NCI-H460 (cell line): ENCODE data around the gene SPINT4. TPM values are rescaled to one million over a fixed set of nuclear protein-coding genes. Genes with fewer than 3 reads are reported as not detected.
"Not testable (repeated sequence)": the region's sequence is repeated elsewhere in the genome, so short reads cannot be mapped to it uniquely, and the experiment has no call there.

ENCODE experiments used
- DNase-seq: peaks from one replicate; pipeline ENCODE4 v3.0.0-alpha.2; 2016; ENCODE audit warnings: low read depth; ENCODE audit errors: extremely low read depth
- small RNA-seq, 2 experiments: library from RNA; depleted of rRNA; stranded (forward); fragments of <200 nt; gene quantifications; one replicate each; pipeline ENCODE3, GENCODE V24; 2014
- total RNA-seq: library from RNA; depleted of rRNA; stranded (reverse); fragments of >200 nt; shearing (Covaris generic); gene quantifications from 2 replicates; pipeline ENCODE4 v1.2.3, GENCODE V29; 2014; rRNA removed

SPINT4 gene
- total RNA-seq, 1 experiment from 2014 or later, result not detected

DNA sequence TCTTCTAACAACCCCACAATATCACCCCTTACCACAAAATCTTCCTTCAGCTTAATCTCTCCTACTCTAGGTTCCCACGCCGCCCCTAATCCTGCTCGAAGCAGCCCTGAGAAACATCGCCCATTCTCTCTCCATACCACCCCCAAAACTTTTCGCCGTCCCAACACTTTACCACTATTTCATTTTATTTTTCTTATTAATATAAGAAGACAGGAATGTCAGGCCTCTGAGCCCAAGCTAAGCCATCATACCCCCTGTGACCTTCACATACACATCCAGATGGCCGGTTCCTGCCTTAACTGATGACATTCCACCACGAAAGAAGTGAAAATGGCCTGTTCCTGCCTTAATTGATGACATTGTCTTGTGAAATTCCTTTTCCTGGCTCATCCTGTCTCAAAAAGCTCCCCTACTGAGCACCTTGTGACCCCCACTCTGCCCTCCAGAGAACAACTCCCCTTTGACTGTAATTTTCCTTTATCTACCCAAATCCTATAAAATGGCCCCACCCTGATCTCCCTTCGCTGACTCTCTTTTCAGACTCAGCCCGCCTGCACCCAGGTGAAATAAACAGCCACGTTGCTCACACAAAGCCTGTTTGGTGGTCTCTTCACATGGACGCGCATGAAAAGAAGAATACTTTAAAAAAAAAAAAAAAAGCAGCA is 42.6 kb downstream of the SPINT4 start:
- not testable (repeated sequence) for DNase-seq

DNA sequence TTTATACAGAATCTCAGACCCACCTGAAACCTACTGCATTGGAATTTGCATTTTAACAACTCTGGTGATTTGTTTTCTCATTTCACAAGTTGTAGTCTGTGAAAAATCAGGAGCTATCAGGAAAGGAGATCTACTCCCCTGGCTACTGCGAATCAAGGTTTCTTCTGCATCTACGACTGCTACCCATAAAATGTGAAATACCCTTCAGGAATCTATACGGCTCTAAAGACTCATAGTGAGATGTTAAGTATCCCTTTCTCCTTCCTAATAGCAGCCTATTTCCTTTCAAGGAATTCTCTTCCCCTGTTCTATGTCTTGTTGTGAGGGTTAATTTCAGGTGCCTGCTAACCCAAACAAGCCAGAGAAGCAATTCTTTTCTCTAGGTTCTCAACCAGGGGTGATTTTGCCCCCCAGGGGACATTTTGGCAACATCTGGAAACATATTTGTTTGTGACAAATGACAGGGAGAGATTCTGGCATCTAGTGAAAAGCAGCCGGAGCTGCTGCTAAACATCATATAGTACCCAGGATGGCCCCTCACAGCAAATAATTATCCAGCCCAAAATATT is 43.2 kb downstream of the SPINT4 start:
- DNase-seq, result no peak

DNA sequence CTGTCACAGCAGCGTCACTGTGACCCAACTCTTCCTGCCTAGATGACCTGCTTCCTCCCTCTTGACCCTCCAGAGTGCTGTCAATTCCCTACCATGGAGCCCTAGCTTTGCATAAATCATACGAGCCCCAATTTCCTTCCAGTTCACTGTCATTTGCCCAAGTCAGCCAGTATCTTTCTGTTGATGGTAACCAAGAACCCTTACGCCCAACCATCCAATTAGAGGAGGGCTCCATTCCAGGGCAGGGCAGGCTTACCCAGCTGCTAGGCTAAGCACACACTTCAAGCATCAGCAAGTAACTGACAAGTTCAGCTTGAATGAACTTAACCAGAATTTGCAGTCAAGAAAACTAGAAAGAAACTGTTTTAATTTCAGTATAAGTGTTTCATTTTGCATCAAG is 43.8 kb downstream of the SPINT4 start:
- DNase-seq, result no peak

DNA sequence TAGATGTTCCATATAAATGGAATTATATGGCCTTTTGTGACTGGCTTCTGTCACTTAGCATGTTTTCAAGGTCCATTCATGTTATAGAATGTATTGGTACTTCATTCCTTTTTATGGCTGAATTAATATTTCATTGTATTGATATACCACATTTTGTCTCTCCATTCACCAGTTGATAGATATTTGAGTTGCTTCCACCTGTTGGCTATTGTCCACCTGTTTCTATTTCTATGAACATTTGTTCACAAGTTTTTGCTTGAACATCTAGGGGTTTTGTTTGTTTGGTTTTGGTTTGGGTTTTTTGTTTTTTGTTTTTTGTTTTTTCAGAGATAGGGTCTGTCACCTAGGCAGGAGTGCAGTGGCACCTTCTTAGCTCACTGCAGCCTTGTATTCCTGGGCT is 46.3 kb downstream of the SPINT4 start:
- no peak for DNase-seq

DNA sequence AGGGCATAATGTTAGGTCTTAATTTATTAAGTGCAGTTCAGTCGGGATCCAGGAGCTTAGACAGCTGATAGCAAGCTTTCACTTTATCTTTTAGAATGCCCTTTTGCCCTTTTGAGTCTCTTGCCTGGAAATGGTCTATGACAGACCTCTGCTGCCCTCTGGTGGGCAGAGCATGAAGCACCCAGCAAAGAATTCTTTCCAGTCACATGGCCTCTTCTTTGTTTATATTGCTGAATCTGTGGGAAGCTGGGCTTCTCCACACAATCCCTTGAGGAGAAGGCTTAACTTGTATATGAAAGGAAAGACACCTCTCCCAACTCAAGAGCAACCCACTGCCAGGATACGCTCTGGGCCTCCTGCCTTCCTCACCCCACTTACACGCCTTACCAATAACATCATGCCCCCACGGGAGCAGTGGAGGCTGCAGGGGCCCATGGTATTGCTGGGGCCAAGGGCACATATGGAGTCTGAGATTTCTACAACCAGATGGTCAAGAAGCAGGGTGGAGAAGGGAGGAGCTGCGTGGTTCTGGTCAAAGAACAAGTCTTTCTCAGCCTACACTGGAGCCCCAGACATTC is 49.1 kb downstream of the SPINT4 start:
- peak; percentile 84 for DNase-seq

DNA sequence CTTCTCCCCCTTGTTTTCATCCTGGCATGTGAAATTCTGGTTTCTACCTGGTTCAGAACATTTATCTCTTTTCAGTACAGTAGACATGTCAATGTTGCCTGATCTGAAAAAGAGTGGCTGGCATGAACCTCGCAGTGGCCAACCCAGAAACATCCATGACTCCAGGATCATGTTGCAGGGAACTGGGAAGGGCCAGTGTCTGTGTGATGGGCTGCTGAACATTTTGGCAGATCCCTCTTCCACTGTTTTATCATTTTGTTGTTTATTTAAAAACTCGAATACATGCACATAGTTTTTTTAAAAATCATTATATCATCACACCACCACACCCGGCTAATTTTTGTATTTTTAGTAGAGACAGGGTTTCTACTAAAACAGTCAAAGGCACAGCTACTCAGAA is 50.5 kb downstream of the SPINT4 start:
- DNase-seq, result no peak

DNA sequence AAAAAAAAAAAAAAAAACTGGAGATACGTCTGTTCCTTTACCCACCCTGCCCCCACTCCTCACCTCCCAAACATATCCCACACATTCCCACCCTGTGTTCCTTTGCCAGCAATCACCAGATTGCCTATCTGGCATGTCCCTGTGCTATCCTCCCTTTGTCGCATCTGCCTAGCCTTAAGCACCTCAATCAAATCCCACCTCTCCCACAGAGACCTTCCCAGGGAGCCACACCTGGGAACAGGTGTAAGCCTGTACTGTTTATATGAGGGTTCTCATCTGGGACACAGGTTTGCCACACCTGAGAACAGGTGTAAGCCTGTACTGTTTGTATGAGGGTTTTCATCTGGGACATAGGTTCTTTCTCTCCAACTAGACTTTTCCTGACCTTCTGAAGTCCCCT is 52.8 kb downstream of the SPINT4 start:
- no peak for DNase-seq

DNA sequence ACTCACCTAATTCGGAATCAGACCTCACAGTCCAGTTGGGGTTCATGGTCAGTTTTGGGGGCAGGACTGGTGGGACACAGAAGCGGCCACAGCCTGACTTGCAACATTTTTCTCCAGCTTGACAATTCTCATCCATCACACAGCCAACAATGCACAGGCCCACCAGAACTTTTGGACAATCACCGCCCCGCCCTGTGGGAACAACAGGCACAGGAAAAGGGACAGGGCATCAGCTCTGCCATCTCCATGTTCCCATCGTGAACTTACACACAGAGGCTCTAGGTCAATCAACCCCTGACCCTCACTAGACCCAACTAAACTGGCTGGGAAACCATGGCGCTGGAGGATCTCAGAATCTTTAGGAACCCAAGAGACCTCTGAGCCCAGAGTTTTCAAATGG is 53.3 kb downstream of the SPINT4 start:
- DNase-seq, result no peak

Small RNAs within 50 kb of the gene (small RNA-seq; reads per million reads assigned to genes)
- gene MIR3617 (0 reads per million in 2 experiments), gene SPINT5P (0 reads per million in 2 experiments)

Other genes starting within 250 kb of the SPINT4 start
- not detected in 2 replicates for gene SPINT3, start 206.7 kb upstream of the SPINT4 start, total RNA-seq
- gene WFDC6, start 182.9 kb upstream of the SPINT4 start, total RNA-seq, result 0.22 TPM in 1 of 2 replicates, not detected in the other
- not detected in 2 replicates for gene EPPIN, start 174.9 kb upstream of the SPINT4 start, total RNA-seq
- not detected in 2 replicates for gene WFDC8, start 143.1 kb upstream of the SPINT4 start, total RNA-seq
- not detected in 2 replicates for gene WFDC10A, start 92.6 kb upstream of the SPINT4 start, total RNA-seq
- not detected in 2 replicates for gene WFDC9, start 91.1 kb upstream of the SPINT4 start, total RNA-seq
- gene WFDC11, start 52.1 kb upstream of the SPINT4 start, total RNA-seq, result not detected in 2 replicates
- gene WFDC13, start 20.3 kb upstream of the SPINT4 start, total RNA-seq, result not detected in 2 replicates
- not detected in 2 replicates for gene WFDC10B, start 17.3 kb upstream of the SPINT4 start, total RNA-seq
- 0.40 and 0.58 TPM in 2 replicates for gene WFDC3, start 69.5 kb downstream of the SPINT4 start, total RNA-seq
- 29.3 and 35.0 TPM in 2 replicates for gene DNTTIP1, start 69.6 kb downstream of the SPINT4 start, total RNA-seq
- 179 and 182 TPM in 2 replicates for gene UBE2C, start 90.3 kb downstream of the SPINT4 start, total RNA-seq
- 0.15 TPM in 1 of 2 replicates, not detected in the other for gene TNNC2, start 105.0 kb downstream of the SPINT4 start, total RNA-seq
- 13.1 and 13.3 TPM in 2 replicates for gene SNX21, start 111.5 kb downstream of the SPINT4 start, total RNA-seq
- gene ACOT8, start 135.0 kb downstream of the SPINT4 start, total RNA-seq, result 21.1 and 21.6 TPM in 2 replicates
- 1.6 TPM in 2 replicates for gene ZSWIM3, start 135.3 kb downstream of the SPINT4 start, total RNA-seq
- gene ZSWIM1, start 158.9 kb downstream of the SPINT4 start, total RNA-seq, result 11.2 and 11.4 TPM in 2 replicates
- gene SPATA25, start 165.3 kb downstream of the SPINT4 start, total RNA-seq, result 0.75 TPM in 1 of 2 replicates, not detected in the other
- gene NEURL2, start 168.9 kb downstream of the SPINT4 start, total RNA-seq, result 1.4 and 1.5 TPM in 2 replicates
- 80.3 and 81.6 TPM in 2 replicates for gene CTSA, start 169.0 kb downstream of the SPINT4 start, total RNA-seq
- 116 and 122 TPM in 2 replicates for gene PLTP, start 189.8 kb downstream of the SPINT4 start, total RNA-seq
- gene PCIF1, start 212.3 kb downstream of the SPINT4 start, total RNA-seq, result 10.7 and 13.2 TPM in 2 replicates
- gene ZNF335, start 249.9 kb downstream of the SPINT4 start, total RNA-seq, result 13.8 and 16.3 TPM in 2 replicates